OCI-LY3 (cell line): ENCODE measurements around the gene VPS35.

ENCODE experiments used
- H2AFZ ChIP-seq: fragments of 200-600, 300-600 bp; shearing (Covaris generic); 2 replicates; pipeline ENCODE4 v1.6.0; 2014; ENCODE audit warnings: antibody characterized with exemption, low read depth, low read length
- H3K27ac ChIP-seq: fragments of 200-600, 300-600 bp; sonication (generic); 2 replicates; pipeline ENCODE4 v1.5.1; 2014; ENCODE audit warnings: mild to moderate bottlenecking, low read length, moderate library complexity, mixed read lengths
- H3K27me3 ChIP-seq: fragments of 200-600, 300-600 bp; sonication (generic); 2 replicates; pipeline ENCODE4 v1.6.1; 2014; ENCODE audit warnings: low read depth, low read length, mixed read lengths
- H3K36me3 ChIP-seq: fragments of 200-600, 300-600 bp; sonication (generic); replicated peaks from 2 replicates; pipeline ENCODE3; 2014; ENCODE audit warnings: low read depth, low read length, mixed read lengths
- H3K4me1 ChIP-seq: fragments of 300-600, 200-600 bp; sonication (generic); 2 replicates; pipeline ENCODE4 v1.6.1; 2014; ENCODE audit warnings: low read length, mixed read lengths
- H3K4me2 ChIP-seq: fragments of 200-600, 300-600 bp; sonication (generic); 2 replicates; pipeline ENCODE4 v1.6.1; 2014; ENCODE audit warnings: low read length, mixed read lengths
- H3K4me3 ChIP-seq: fragments of 300-600, 200-600 bp; sonication (generic); 2 replicates; pipeline ENCODE4 v1.5.1; 2014; ENCODE audit warnings: antibody characterized with exemption, mild to moderate bottlenecking, low read length, moderate library complexity
- H3K79me2 ChIP-seq: fragments of 300-600, 200-600 bp; shearing (Covaris generic); 2 replicates; pipeline ENCODE4 v1.6.1; 2014; ENCODE audit warnings: mild to moderate bottlenecking, low read length, mixed read lengths
- H3K9ac ChIP-seq: fragments of 300-600, 200-600 bp; shearing (Covaris generic); 2 replicates; pipeline ENCODE4 v1.6.0; 2014; ENCODE audit warnings: mild to moderate bottlenecking, low read length, moderate library complexity
- H3K9me3 ChIP-seq: fragments of 200-600, 300-600 bp; shearing (Covaris generic); 2 replicates; pipeline ENCODE4 v1.6.1; 2014; ENCODE audit warnings: low read length, mixed read lengths; ENCODE audit not compliant: insufficient read depth
- H4K20me1 ChIP-seq: fragments of 200-600, 300-600 bp; sonication (generic); 2 replicates; pipeline ENCODE4 v1.6.1; 2016; ENCODE audit warnings: low read length, mixed read lengths; ENCODE audit not compliant: insufficient read depth
- EZH2phosphoT487 ChIP-seq: fragments of 200-600 bp; shearing (Covaris generic); IDR thresholded peaks from 2 replicates; pipeline ENCODE4 v1.6.1; 2018; ENCODE audit warnings: antibody characterized with exemption, mixed run types, low read depth
- TF ChIP-seq, protein P1 (sequence below): fragments of 200-600, 300-600 bp; sonication (generic); IDR thresholded peaks from 2 replicates; pipeline ENCODE4 v1.5.1; 2014; ENCODE audit warnings: antibody characterized with exemption, low read length, low read depth

The VPS35 gene

DNA sequence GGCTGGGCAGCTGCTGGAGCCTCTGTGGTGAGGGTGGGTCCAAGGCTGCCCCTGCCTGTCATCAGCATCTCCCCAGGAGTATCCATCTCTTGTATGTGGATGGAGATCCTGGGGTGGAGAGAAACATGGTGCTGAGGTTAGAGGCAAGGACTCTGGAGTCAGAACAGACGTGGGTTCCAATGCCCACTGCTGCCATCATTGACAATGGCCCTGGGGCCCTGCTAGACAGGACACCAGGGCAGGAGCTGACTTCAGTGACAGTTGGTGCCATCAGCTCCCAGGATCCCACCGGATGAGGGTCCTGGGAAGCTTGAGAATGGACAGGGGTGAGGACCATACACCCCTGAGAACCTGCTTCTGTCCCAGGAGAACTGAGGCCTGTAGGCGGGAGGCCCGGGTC, 43.6 kb upstream of the VPS35 start:
- H3K79me2 ChIP-seq, result no peaks in the 10 kb centered on the region
- H3K27me3 ChIP-seq, result no peaks in the 10 kb centered on the region
- TF ChIP-seq, protein P1, sequence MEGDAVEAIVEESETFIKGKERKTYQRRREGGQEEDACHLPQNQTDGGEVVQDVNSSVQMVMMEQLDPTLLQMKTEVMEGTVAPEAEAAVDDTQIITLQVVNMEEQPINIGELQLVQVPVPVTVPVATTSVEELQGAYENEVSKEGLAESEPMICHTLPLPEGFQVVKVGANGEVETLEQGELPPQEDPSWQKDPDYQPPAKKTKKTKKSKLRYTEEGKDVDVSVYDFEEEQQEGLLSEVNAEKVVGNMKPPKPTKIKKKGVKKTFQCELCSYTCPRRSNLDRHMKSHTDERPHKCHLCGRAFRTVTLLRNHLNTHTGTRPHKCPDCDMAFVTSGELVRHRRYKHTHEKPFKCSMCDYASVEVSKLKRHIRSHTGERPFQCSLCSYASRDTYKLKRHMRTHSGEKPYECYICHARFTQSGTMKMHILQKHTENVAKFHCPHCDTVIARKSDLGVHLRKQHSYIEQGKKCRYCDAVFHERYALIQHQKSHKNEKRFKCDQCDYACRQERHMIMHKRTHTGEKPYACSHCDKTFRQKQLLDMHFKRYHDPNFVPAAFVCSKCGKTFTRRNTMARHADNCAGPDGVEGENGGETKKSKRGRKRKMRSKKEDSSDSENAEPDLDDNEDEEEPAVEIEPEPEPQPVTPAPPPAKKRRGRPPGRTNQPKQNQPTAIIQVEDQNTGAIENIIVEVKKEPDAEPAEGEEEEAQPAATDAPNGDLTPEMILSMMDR, result no peak
- no peak for TF ChIP-seq EZH2phosphoT487
- no peak overlapping the region for H3K4me2 ChIP-seq
- H3K36me3 ChIP-seq, result no peaks in the 10 kb centered on the region
- H3K9ac ChIP-seq, result no peak overlapping the region
- H3K27ac ChIP-seq, result no peak overlapping the region
- no peaks in the 10 kb centered on the region for H3K9me3 ChIP-seq
- no peak overlapping the region for H2AFZ ChIP-seq
- H3K4me3 ChIP-seq, result no peak overlapping the region
- H4K20me1 ChIP-seq, result no peaks in the 10 kb centered on the region
- no peaks in the 10 kb centered on the region for H3K4me1 ChIP-seq

DNA sequence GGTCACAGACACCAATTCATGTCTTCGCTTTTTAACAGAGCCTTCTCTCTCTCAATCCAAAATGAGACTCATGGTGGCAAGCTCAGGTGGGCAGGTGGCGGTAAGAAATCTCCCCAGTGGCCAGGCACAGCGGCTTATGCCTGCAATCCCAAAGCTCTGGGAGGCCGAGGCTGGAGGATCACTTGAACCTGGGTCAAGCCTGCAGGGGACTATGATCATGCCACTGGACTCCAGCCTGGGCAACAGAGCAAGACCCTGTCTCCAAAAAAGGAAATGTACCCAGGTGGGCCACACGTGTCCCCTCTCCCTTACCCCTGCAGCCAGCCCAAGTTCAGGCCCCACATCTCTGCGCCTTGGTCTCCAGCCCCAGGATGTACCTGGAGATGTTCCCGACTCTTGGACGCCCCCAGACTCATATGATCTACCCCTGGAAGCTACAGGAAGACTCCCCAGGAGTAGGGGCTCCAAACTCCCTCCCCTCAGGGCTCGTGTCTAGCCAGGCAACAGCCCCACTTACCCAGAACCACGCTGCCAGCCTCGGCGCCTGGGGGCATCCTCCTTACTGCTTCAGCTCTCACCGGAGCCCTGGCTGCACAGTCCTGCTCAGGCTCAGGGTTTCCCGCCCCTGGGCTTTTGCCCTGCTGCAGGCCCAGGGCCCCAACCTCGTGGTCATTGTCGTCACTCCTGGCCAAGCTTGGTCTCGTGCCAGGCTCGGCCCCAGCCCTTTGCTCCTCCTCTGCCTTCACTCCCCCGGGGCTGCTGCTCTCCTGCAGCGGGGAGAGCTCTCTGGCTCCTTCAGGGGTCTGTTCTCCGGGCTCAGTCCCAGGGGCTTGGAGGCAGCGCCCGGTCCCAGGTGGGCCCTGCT, 42.9 kb upstream of the VPS35 start:
- H3K79me2 ChIP-seq, result no peaks in the 10 kb centered on the region
- no peaks in the 10 kb centered on the region for H3K27me3 ChIP-seq
- H3K4me1 ChIP-seq, result no peaks in the 10 kb centered on the region
- no peak overlapping the region for H3K4me2 ChIP-seq
- no peak overlapping the region for H3K27ac ChIP-seq
- H3K36me3 ChIP-seq, result no peaks in the 10 kb centered on the region
- H3K9ac ChIP-seq, result no peak overlapping the region
- TF ChIP-seq EZH2phosphoT487, result no peak
- TF ChIP-seq, protein P1, result no peak
- H4K20me1 ChIP-seq, result no peaks in the 10 kb centered on the region
- H2AFZ ChIP-seq, result no peak overlapping the region
- no peak overlapping the region for H3K4me3 ChIP-seq
- H3K9me3 ChIP-seq, result no peaks in the 10 kb centered on the region

DNA sequence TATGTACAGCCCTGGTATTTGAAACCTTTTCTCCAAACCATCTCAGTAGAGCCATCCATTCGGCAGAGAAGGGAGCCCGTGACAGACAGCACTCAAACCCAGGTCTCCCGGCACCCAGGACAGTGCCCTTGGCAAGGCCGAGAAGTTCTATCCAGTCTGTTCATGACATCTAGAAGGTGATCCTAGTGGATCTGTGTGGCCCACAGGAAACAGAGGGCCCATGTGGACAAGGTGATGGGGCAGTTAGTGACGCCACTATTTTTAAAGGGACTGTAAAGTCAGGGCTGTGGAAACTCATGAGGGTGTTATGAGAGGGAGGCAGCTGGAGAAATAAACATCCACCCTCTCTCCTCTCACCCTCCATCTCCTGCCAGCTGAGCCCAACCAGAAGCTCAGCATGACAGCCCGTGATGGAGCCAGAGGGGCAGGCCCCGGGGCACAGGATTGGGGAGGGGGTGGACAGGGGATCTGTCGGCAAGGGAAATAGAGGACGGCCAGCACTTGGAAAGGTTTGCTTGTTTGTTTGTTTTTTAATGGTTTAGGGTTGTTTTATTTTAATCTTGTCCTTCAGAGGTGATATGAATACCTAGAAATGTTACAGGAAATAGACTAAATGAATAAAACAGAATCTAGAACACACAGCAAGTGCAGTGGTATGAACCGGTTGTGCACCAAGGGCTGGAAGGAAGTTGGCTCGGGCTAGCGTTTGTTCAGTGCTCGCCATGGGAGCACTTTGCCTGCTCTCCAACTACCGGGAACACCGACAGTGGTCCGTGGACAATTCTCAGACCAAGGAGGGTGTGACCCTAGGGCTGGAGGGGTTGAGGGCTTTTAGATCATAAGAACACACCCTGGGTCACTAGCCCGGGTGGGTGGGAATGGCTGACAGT, 42.1 kb upstream of the VPS35 start:
- H3K79me2 ChIP-seq, result no peaks in the 10 kb centered on the region
- no peak overlapping the region for H3K4me3 ChIP-seq
- no peak overlapping the region for H3K9ac ChIP-seq
- H3K4me1 ChIP-seq, result no peaks in the 10 kb centered on the region
- no peaks in the 10 kb centered on the region for H3K9me3 ChIP-seq
- no peaks in the 10 kb centered on the region for H3K27me3 ChIP-seq
- H3K27ac ChIP-seq, result no peak overlapping the region
- TF ChIP-seq EZH2phosphoT487, result no peak
- TF ChIP-seq, protein P1, result no peak
- no peaks in the 10 kb centered on the region for H4K20me1 ChIP-seq
- H3K4me2 ChIP-seq, result no peak overlapping the region
- no peak overlapping the region for H2AFZ ChIP-seq
- no peaks in the 10 kb centered on the region for H3K36me3 ChIP-seq

DNA sequence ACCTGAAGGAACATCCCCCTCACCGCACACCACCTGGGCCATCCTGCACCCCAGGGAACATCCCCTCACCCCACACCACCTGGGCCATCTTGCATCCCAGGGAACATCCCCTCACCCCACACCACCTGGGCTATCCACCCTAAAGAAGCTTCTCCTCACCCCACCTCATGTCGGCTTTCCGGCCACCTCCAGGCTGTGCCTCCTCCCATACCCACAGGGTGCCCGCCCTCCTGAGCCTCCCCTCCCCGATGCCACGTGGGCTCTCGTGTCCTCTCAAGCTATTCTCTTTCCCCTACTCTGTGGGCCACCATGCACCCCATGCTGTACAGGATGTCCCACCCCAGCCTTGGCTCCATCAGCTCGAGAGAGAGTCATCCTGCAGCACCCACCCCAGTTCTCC, 41.1 kb upstream of the VPS35 start:
- H3K4me1 ChIP-seq, result no peaks in the 10 kb centered on the region
- H2AFZ ChIP-seq, result no peak overlapping the region
- TF ChIP-seq EZH2phosphoT487, result no peak
- TF ChIP-seq, protein P1, result no peak
- H3K27me3 ChIP-seq, result no peaks in the 10 kb centered on the region
- no peak overlapping the region for H3K4me2 ChIP-seq
- H3K9ac ChIP-seq, result no peak overlapping the region
- H3K36me3 ChIP-seq, result no peaks in the 10 kb centered on the region
- H3K4me3 ChIP-seq, result no peak overlapping the region
- no peak overlapping the region for H3K27ac ChIP-seq
- H3K9me3 ChIP-seq, result 0 out of 2 replicates have a peak, but pooled peaks cover 5% of the 10 kb centered on the region
- no peaks in the 10 kb centered on the region for H3K79me2 ChIP-seq
- H4K20me1 ChIP-seq, result no peaks in the 10 kb centered on the region
